SU-DHL-6 (cell line): ENCODE measurements around the gene TCP11L2.

Source experiments
- EZH2phosphoT487 ChIP-seq: fragments of 200-600 bp; sonication (generic), shearing (Covaris generic); conservative IDR thresholded peaks from 2 replicates; pipeline ENCODE4 v1.6.1; 2018; ENCODE audit warnings: mild to moderate bottlenecking, antibody characterized with exemption, low read length, moderate library complexity, mixed read lengths
- TF ChIP-seq, protein P1 (sequence below): fragments of 200-600 bp; sonication (generic); IDR thresholded peaks from one replicate; pipeline ENCODE4 v1.5.1; 2017; ENCODE audit warnings: antibody characterized with exemption, mild to moderate bottlenecking, low read length, moderate library complexity; ENCODE audit not compliant: insufficient read depth, poor library complexity, severe bottlenecking

DNA sequence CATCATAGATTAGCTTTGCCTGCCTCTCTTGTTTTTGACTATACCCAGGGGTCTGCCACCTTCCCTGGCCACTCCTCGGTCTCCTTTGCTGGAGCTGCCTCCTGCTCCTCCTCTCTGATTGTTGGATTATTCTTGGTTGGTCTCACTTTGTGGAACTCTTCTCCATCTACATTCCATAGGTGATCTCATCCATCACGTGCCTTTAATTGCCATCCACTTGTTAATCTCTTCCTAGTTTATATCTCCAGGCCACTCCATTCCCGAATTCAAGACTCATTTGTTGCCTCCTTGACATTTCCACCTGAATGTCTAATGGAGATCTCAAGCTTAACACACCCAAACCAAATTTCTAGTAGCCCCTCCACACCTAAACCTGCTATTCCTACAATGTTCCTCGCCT, 60.4 kb downstream of the TCP11L2 start:
- no peak for TF ChIP-seq EZH2phosphoT487
- TF ChIP-seq, protein P1, sequence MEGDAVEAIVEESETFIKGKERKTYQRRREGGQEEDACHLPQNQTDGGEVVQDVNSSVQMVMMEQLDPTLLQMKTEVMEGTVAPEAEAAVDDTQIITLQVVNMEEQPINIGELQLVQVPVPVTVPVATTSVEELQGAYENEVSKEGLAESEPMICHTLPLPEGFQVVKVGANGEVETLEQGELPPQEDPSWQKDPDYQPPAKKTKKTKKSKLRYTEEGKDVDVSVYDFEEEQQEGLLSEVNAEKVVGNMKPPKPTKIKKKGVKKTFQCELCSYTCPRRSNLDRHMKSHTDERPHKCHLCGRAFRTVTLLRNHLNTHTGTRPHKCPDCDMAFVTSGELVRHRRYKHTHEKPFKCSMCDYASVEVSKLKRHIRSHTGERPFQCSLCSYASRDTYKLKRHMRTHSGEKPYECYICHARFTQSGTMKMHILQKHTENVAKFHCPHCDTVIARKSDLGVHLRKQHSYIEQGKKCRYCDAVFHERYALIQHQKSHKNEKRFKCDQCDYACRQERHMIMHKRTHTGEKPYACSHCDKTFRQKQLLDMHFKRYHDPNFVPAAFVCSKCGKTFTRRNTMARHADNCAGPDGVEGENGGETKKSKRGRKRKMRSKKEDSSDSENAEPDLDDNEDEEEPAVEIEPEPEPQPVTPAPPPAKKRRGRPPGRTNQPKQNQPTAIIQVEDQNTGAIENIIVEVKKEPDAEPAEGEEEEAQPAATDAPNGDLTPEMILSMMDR = no peak
